ENCODE data around the gene CDH6. TPM values are rescaled to one million over a fixed set of nuclear protein-coding genes. Genes with fewer than 3 reads are reported as not detected.

Gene CDH6
- total and polyA plus RNA-seq, 2 experiments from 2014 or later, result 0.60 to 1.1 TPM

DNA sequence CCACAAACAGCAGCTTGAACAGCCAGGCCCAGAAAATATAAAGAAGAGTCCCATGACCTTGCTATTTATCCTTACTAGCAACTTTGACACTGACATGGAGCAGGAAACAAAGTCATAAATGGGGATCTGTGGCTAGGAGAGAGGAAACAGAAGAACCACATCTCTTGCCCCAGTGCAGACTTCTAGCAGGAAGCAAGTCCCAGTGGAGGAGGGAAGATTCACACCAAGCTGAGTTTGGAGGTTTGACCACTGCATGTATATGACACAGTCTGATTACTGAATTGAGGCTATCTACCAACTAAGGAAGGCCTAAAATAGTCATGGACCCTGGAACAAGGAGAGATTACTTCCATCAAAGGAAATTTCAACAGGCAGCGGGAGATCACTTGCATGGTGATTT lies 51.4 kb downstream of the CDH6 start (continued):
- TF ChIP-seq, protein P1, sequence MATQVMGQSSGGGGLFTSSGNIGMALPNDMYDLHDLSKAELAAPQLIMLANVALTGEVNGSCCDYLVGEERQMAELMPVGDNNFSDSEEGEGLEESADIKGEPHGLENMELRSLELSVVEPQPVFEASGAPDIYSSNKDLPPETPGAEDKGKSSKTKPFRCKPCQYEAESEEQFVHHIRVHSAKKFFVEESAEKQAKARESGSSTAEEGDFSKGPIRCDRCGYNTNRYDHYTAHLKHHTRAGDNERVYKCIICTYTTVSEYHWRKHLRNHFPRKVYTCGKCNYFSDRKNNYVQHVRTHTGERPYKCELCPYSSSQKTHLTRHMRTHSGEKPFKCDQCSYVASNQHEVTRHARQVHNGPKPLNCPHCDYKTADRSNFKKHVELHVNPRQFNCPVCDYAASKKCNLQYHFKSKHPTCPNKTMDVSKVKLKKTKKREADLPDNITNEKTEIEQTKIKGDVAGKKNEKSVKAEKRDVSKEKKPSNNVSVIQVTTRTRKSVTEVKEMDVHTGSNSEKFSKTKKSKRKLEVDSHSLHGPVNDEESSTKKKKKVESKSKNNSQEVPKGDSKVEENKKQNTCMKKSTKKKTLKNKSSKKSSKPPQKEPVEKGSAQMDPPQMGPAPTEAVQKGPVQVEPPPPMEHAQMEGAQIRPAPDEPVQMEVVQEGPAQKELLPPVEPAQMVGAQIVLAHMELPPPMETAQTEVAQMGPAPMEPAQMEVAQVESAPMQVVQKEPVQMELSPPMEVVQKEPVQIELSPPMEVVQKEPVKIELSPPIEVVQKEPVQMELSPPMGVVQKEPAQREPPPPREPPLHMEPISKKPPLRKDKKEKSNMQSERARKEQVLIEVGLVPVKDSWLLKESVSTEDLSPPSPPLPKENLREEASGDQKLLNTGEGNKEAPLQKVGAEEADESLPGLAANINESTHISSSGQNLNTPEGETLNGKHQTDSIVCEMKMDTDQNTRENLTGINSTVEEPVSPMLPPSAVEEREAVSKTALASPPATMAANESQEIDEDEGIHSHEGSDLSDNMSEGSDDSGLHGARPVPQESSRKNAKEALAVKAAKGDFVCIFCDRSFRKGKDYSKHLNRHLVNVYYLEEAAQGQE (IDR thresholded peaks at IDR 0.05; ENCODE audit: unreplicated experiment), result no peak
- TF ChIP-seq EZH2phosphoT487 (IDR thresholded peaks at IDR 0.05; ENCODE audit: unreplicated experiment), result no peak
- TF ChIP-seq, protein P2, sequence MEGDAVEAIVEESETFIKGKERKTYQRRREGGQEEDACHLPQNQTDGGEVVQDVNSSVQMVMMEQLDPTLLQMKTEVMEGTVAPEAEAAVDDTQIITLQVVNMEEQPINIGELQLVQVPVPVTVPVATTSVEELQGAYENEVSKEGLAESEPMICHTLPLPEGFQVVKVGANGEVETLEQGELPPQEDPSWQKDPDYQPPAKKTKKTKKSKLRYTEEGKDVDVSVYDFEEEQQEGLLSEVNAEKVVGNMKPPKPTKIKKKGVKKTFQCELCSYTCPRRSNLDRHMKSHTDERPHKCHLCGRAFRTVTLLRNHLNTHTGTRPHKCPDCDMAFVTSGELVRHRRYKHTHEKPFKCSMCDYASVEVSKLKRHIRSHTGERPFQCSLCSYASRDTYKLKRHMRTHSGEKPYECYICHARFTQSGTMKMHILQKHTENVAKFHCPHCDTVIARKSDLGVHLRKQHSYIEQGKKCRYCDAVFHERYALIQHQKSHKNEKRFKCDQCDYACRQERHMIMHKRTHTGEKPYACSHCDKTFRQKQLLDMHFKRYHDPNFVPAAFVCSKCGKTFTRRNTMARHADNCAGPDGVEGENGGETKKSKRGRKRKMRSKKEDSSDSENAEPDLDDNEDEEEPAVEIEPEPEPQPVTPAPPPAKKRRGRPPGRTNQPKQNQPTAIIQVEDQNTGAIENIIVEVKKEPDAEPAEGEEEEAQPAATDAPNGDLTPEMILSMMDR (conservative IDR thresholded peaks at IDR 0.05; ENCODE audit: low read depth in 2 of 2), result no peak
- TF ChIP-seq ZNF331 (CRISPR knock-in tag; IDR thresholded peaks at IDR 0.05; ENCODE audit: low read depth), result no peak

DNA sequence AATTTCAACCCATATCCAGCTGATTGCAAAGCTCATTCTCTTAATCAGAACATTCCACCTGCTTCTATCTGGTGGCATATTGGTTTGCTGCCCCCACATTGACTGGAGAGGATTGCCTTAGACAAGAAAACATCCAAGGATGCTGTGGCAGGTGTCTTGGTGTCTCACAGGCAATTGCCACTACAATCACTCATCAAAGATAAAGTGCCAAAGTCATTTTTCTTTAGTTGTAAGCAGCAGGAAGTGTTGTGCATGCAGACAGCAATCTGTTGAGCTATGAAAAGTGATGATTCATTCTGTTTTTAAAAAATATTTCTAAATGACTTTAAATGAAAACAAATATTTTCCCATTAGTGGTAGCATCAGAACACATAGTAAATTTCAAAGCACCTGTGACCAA lies 53.9 kb downstream of the CDH6 start:
- H3K79me2 ChIP-seq (replicated peaks; ENCODE audit: insufficient read depth), result no peaks in the 10 kb centered on the region
- no peak overlapping the region for H3K27ac ChIP-seq (ENCODE audit: low read depth)
- peaks cover 2% of the 10 kb centered on the region; the same call in 1 of the 3 replicates for H3K4me1 Mint-ChIP-seq
- TF ChIP-seq JUNB (IDR thresholded peaks at IDR 0.05; ENCODE audit: unreplicated experiment), result no peak
- no peak for TF ChIP-seq POLR2AphosphoS5 (IDR thresholded peaks at IDR 0.05; ENCODE audit: low read depth)
- TF ChIP-seq STAT1 (IDR thresholded peaks at IDR 0.05; ENCODE audit: unreplicated experiment), result no peak
- no peak for TF ChIP-seq NANOG (IDR thresholded peaks at IDR 0.05; ENCODE audit: borderline replicate concordance)
- TF ChIP-seq ZNF331 (CRISPR knock-in tag; IDR thresholded peaks at IDR 0.05; ENCODE audit: low read depth), result no peak
- TF ChIP-seq CREB1 (CRISPR knock-in tag; IDR thresholded peaks at IDR 0.05; ENCODE audit: low read depth), result no peak
- TF ChIP-seq, protein P3, sequence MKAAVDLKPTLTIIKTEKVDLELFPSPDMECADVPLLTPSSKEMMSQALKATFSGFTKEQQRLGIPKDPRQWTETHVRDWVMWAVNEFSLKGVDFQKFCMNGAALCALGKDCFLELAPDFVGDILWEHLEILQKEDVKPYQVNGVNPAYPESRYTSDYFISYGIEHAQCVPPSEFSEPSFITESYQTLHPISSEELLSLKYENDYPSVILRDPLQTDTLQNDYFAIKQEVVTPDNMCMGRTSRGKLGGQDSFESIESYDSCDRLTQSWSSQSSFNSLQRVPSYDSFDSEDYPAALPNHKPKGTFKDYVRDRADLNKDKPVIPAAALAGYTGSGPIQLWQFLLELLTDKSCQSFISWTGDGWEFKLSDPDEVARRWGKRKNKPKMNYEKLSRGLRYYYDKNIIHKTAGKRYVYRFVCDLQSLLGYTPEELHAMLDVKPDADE (IDR thresholded peaks at IDR 0.05), result no peak
- TF ChIP-seq ZNF114 (CRISPR knock-in tag; IDR thresholded peaks at IDR 0.05), result no peak
- TF ChIP-seq, protein P1 (IDR thresholded peaks at IDR 0.05; ENCODE audit: unreplicated experiment), result no peak
- DNase-seq (ENCODE audit: low spot score) (no peak), ATAC-seq (no peak)
- no peaks in the 10 kb centered on the region for H4K20me1 ChIP-seq (replicated peaks; ENCODE audit: insufficient read depth)
- no peak overlapping the region for H3K4me2 ChIP-seq
- no peaks in the 10 kb centered on the region; the same call in 1 of the 2 replicates for H3K9me2 ChIP-seq (ENCODE audit: insufficient read depth)
- H3K4me3 ChIP-seq, result no peak overlapping the region
- no peaks in the 10 kb centered on the region for H3K36me3 ChIP-seq (ENCODE audit: insufficient read depth)
- no peaks in the 10 kb centered on the region for H3K9me3 Mint-ChIP-seq
- H2AFZ ChIP-seq, result no peak overlapping the region
- no peaks in the 10 kb centered on the region for H3K27me3 ChIP-seq (ENCODE audit: insufficient read depth)
- no peak overlapping the region for H3K27ac Mint-ChIP-seq
- no peaks in the 10 kb centered on the region for H3K4me1 ChIP-seq (ENCODE audit: insufficient read depth)
- H3K27me3 Mint-ChIP-seq (ENCODE audit: insufficient read depth, low read depth, poor library complexity), result peaks cover 3% of the 10 kb centered on the region
- no peak overlapping the region for H3K4me3 Mint-ChIP-seq
- no peaks in the 10 kb centered on the region for H3F3A ChIP-seq (replicated peaks; ENCODE audit: low read depth)
- H3K36me3 Mint-ChIP-seq (ENCODE audit: low read depth), result no peaks in the 10 kb centered on the region
